ENCODE results near the gene HGFAC. TPM values are rescaled to one million over a fixed set of nuclear protein-coding genes. Genes with fewer than 3 reads are reported as not detected.

HGFAC gene
- total RNA-seq, 1 experiment from 2014 or later, result 1.3 TPM

DNA sequence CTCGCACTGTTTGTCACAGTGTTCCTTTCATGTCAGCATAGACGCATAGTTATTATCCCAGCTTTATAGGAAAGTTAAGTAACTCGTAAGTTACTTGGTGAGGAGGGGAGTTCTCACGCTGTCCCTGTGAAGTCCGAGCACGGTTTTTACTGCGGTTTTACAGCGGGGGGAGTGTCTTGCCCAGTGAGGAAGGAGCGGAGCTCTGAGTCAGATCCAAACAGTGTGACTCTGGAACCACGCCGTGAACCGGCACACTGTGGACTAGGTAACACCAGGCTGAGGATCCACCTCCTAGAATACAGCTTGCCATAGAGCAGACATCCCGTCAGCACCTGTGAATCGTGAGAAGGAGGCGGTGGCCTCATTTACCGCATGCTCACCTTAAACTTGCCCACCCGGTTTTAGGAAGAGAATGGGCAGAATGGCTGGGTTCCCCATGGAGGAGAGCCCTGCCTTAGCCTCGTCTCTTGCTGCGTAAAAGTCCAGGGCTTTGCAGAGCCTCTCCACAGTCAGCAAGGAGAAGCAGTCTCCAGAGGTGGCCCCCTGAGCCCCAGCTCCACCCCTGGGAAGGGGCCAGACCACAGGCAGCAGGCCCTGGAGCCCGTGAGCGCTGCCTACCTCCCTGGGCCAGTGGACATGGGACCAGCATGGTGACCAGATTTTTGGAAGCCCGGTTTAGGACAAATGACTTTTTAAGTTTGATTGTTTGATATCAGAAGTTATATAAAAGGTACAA, 40.2 kb upstream of the HGFAC start:
- no peak for DNase-seq

DNA sequence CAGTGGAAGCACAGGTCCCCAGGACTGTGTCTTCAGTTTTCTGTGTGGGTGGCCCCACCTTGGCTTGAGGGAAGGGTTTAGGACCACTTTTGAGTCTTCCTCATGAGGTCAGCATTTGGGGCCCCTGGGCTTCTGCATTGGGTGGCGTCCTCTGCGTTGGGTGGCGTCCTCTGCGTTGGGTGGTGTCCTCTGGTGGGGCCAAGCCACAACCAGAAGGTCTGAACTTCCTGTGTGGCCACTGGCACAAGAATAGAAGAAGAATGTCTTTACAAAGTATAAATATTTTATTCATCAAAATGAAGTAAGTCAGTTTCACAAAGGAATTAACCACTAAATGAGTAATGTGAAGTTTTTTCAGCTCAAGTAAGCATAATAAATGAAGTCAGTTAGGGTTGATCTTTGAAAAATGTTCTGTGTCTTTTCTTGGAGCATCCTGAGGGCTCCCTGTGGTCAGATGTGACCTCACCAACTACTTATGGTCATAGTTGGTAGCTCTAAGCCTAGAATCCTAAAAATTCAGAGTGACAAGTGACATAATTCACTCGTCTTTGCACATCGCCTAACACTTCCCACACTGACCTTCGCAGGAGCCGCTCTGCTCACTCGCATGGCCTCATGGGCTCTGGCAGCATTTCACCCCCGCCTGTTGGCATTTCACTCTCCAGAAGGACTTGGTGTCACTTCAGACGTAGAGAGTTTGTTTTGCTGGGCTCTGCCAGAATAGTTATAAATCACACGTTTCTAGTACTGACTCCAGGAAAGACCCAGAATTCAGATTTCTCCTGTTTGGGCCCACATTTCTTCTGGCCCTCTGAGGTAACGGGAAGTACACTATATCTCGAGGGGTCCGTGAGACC, 39.0 kb upstream of the HGFAC start:
- Histone ChIP-seq H3K79me2 (ENCODE audit: low read depth) (no peaks in the 10 kb centered on the region), H3K9me2 (ENCODE audit: insufficient read depth) (no peaks in the 10 kb centered on the region), H4K20me1 (ENCODE audit: insufficient read depth) (no peaks in the 10 kb centered on the region), H3K4me3 (no peak overlapping the region), H3K27me3 (ENCODE audit: insufficient read depth, low read depth) (no peaks in the 10 kb centered on the region), H3K27ac (no peak overlapping the region), H3K36me3 (ENCODE audit: low read depth) (no peaks in the 10 kb centered on the region), H2AFZ (no peak overlapping the region), H3K9me3 (ENCODE audit: insufficient read depth, low read depth) (no peaks in the 10 kb centered on the region), H3K4me1 (replicated peaks; ENCODE audit: insufficient read depth) (no peaks in the 10 kb centered on the region), H3F3A (ENCODE audit: insufficient read depth, low read depth) (no peaks in the 10 kb centered on the region), H3K4me2 (no peak overlapping the region)
- TF ChIP-seq, protein P1, sequence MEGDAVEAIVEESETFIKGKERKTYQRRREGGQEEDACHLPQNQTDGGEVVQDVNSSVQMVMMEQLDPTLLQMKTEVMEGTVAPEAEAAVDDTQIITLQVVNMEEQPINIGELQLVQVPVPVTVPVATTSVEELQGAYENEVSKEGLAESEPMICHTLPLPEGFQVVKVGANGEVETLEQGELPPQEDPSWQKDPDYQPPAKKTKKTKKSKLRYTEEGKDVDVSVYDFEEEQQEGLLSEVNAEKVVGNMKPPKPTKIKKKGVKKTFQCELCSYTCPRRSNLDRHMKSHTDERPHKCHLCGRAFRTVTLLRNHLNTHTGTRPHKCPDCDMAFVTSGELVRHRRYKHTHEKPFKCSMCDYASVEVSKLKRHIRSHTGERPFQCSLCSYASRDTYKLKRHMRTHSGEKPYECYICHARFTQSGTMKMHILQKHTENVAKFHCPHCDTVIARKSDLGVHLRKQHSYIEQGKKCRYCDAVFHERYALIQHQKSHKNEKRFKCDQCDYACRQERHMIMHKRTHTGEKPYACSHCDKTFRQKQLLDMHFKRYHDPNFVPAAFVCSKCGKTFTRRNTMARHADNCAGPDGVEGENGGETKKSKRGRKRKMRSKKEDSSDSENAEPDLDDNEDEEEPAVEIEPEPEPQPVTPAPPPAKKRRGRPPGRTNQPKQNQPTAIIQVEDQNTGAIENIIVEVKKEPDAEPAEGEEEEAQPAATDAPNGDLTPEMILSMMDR (conservative IDR thresholded peaks at IDR 0.05), result no peak
- no peak for TF ChIP-seq EZH2 (IDR thresholded peaks at IDR 0.05; ENCODE audit: low read depth)
- CTCF ChIA-PET, result no interaction called here
- intact Hi-C loops (cut with micrococcal nuclease; ENCODE audit: unreplicated experiment), result no loop called here
- no TSS peak for BruUV-seq (replicated peaks)
- DNase-seq, result no peak
- POLR2A ChIA-PET (ENCODE audit: unreplicated experiment), result no interaction called here

More for the DNA sequence above, 40.2 kb upstream of the HGFAC start:
- POLR2A ChIA-PET (ENCODE audit: unreplicated experiment), result no interaction called here
- no peaks in the 10 kb centered on the region for H3K4me1 ChIP-seq (replicated peaks; ENCODE audit: insufficient read depth)
- H3K9me3 ChIP-seq (ENCODE audit: insufficient read depth, low read depth), result no peaks in the 10 kb centered on the region
- H3K4me3 ChIP-seq, result no peak overlapping the region
- no peak overlapping the region for H3K4me2 ChIP-seq
- no peaks in the 10 kb centered on the region for H3K9me2 ChIP-seq (ENCODE audit: insufficient read depth)
- CTCF ChIA-PET, result no interaction called here
- no peaks in the 10 kb centered on the region for H3K36me3 ChIP-seq (ENCODE audit: low read depth)
- no peak for TF ChIP-seq EZH2 (IDR thresholded peaks at IDR 0.05; ENCODE audit: low read depth)
- TF ChIP-seq, protein P1 (conservative IDR thresholded peaks at IDR 0.05), result no peak
- H2AFZ ChIP-seq, result no peak overlapping the region
- no peaks in the 10 kb centered on the region for H3K27me3 ChIP-seq (ENCODE audit: insufficient read depth, low read depth)
- intact Hi-C loops (cut with micrococcal nuclease; ENCODE audit: unreplicated experiment), result no loop called here
- BruUV-seq (replicated peaks), result no TSS peak
- H3F3A ChIP-seq (ENCODE audit: insufficient read depth, low read depth), result no peaks in the 10 kb centered on the region
- H4K20me1 ChIP-seq (ENCODE audit: insufficient read depth), result no peaks in the 10 kb centered on the region
- no peaks in the 10 kb centered on the region for H3K79me2 ChIP-seq (ENCODE audit: low read depth)
- no peak overlapping the region for H3K27ac ChIP-seq

DNA sequence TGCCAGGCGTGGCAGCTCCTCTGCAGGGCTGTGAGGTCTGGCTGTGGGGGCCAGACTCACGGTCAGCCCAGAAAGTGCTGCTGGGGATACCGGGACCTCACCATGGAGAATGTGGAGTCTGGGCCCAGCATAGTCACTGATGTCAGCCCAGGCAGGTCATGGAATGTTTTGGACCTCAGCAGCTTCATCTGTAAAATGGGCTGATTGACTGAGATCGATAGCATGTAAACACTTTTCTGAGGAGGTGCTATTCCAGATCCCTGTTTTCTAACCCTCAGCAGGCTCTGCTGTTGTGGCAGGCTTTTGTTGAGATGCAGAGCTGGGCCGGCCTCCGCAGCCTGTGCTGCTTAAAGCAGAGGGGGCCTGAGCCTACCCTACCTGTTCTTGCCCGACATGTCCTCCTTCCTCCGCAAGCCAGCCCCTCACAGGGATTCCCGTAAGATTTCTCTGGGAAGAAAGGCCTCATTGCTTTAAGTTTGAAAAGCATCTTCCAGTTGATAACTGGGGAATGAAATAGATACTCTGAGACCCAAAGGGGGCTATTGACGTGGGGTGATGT, 38.3 kb upstream of the HGFAC start:
- Histone ChIP-seq H3K9me3 (ENCODE audit: insufficient read depth, low read depth) (no peaks in the 10 kb centered on the region), H2AFZ (no peak overlapping the region), H3K79me2 (ENCODE audit: low read depth) (no peaks in the 10 kb centered on the region), H3K4me2 (no peak overlapping the region), H3K4me1 (replicated peaks; ENCODE audit: insufficient read depth) (no peaks in the 10 kb centered on the region), H4K20me1 (ENCODE audit: insufficient read depth) (no peaks in the 10 kb centered on the region), H3K4me3 (no peak overlapping the region), H3K27ac (no peak overlapping the region), H3K36me3 (ENCODE audit: low read depth) (no peaks in the 10 kb centered on the region), H3K9me2 (ENCODE audit: insufficient read depth) (no peaks in the 10 kb centered on the region), H3K27me3 (ENCODE audit: insufficient read depth, low read depth) (no peaks in the 10 kb centered on the region), H3F3A (ENCODE audit: insufficient read depth, low read depth) (no peaks in the 10 kb centered on the region)
- no peak for TF ChIP-seq EZH2 (IDR thresholded peaks at IDR 0.05; ENCODE audit: low read depth)
- TF ChIP-seq, protein P1 (conservative IDR thresholded peaks at IDR 0.05), result no peak
- intact Hi-C loops (cut with micrococcal nuclease; ENCODE audit: unreplicated experiment), result no loop called here
- no peak for DNase-seq
- POLR2A ChIA-PET (ENCODE audit: unreplicated experiment), result no interaction called here
- CTCF ChIA-PET, result no interaction called here
- BruUV-seq (replicated peaks), result no TSS peak

Measured in PC-9 (cell line).